ENCODE data around the gene AMIGO2. TPM values are rescaled to one million over a fixed set of nuclear protein-coding genes. Genes with fewer than 3 reads are reported as not detected.

Gene AMIGO2
- total RNA-seq, 1 experiment from 2014 or later, result 8.6 TPM

DNA sequence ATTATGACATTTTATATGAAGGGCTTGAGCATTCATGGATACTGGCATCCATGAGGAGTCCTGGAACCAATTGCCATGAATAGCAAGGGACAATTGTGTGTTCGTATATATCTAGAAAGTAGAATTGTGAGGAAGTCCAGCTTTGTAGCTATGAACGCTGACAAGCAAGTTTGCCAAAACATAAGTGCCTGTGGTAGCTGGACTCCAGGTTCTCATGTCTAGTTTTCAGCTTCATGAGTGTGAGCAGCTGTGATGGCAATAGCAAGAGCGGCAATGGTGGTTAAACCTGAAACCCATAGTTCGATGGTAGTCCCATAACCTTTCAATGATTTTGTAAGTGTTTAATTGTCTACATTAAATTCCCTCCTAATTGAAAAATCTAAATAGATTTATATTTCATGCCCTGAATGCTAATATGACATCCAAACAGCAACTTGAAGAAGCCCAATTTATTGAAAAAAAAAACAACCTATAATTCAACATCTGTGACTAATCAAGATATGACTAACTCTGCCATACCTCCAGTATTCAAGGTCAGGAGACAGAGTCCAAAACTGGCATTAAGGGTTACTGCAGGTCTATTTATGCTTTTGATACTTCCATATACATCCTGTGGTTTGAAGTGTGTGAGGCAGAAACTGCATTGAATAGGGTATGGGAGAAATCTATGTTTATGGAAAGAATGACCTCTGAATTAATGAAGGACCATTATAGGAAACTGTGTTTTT lies 50.6 kb downstream of the AMIGO2 start:
- H3K56ac ChIP-seq (ENCODE audit: insufficient read length, low read depth, low read length), result no peak overlapping the region
- H3K9ac ChIP-seq (ENCODE audit: extremely low read depth, insufficient read length, low read length), result no peak overlapping the region
- no peak overlapping the region for H2BK20ac ChIP-seq (ENCODE audit: low read depth, low read length, poor library complexity, severe bottlenecking)
- H3K79me2 ChIP-seq (ENCODE audit: insufficient read depth, low read length), result no peaks in the 10 kb centered on the region
- WGBS (ENCODE audit: extremely low coverage, insufficient read length, low lambda C conversion rate), result no CpG with 5 or more reads among the region's 4 CpGs
- H3K14ac ChIP-seq (ENCODE audit: insufficient read depth, low read length), result no peak overlapping the region
- no peak overlapping the region for H2AFZ ChIP-seq (ENCODE audit: low read length)
- H3K27ac ChIP-seq (ENCODE audit: insufficient read length, low read depth, low read length), result no peak overlapping the region
- Mint-ChIP-seq H3K4me1 (peaks cover 12 to 16% of the 10 kb centered on the region in 2 experiments), H3K9me3 (no peaks in the 10 kb centered on the region), H3K27me3 (ENCODE audit: low read depth) (no peaks in the 10 kb centered on the region; the same call in 1 of the 2 replicates), H3K4me3 (no peak overlapping the region), H3K36me3 (ENCODE audit: insufficient read depth in 1 of 3, low read depth in 3 of 3) (no peaks in the 10 kb centered on the region), H3K27ac (no peak overlapping the region)
- DNase-seq, result no peak
- H4K5ac ChIP-seq (ENCODE audit: insufficient read length, low read depth, low read length), result no peak overlapping the region
- H3K27me3 ChIP-seq (ENCODE audit: insufficient read depth, low read length), result no peaks in the 10 kb centered on the region
- TF ChIP-seq, protein P1, sequence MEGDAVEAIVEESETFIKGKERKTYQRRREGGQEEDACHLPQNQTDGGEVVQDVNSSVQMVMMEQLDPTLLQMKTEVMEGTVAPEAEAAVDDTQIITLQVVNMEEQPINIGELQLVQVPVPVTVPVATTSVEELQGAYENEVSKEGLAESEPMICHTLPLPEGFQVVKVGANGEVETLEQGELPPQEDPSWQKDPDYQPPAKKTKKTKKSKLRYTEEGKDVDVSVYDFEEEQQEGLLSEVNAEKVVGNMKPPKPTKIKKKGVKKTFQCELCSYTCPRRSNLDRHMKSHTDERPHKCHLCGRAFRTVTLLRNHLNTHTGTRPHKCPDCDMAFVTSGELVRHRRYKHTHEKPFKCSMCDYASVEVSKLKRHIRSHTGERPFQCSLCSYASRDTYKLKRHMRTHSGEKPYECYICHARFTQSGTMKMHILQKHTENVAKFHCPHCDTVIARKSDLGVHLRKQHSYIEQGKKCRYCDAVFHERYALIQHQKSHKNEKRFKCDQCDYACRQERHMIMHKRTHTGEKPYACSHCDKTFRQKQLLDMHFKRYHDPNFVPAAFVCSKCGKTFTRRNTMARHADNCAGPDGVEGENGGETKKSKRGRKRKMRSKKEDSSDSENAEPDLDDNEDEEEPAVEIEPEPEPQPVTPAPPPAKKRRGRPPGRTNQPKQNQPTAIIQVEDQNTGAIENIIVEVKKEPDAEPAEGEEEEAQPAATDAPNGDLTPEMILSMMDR (conservative IDR thresholded peaks at IDR 0.05), result no peak
- H3K4ac ChIP-seq (ENCODE audit: low read depth, low read length), result no peak overlapping the region
- no peaks in the 10 kb centered on the region; the same call in 1 of the 2 replicates for H3K4me1 ChIP-seq (ENCODE audit: insufficient read depth, low read length)
- H2BK12ac ChIP-seq (ENCODE audit: insufficient read length, low read depth, low read length), result no peak overlapping the region
- H3K9me3 ChIP-seq (ENCODE audit: control insufficient read depth, low read depth, low read length), result no peaks in the 10 kb centered on the region
- no peak overlapping the region for H2BK15ac ChIP-seq (ENCODE audit: low read depth, low read length)
- H4K91ac ChIP-seq (ENCODE audit: insufficient read length, low read depth, low read length), result no peak overlapping the region
- H3K23me2 ChIP-seq (ENCODE audit: insufficient read length, low read depth, low read length, poor library complexity, severe bottlenecking), result no peaks in the 10 kb centered on the region
- no peak overlapping the region for H3K18ac ChIP-seq (ENCODE audit: insufficient read length, low read depth, low read length)
- no peaks in the 10 kb centered on the region for H4K20me1 ChIP-seq (ENCODE audit: control insufficient read depth, insufficient read depth, insufficient read length)
- H2BK5ac ChIP-seq (ENCODE audit: insufficient read length, low read length), result no peak overlapping the region
- no peak overlapping the region for H3T11ph ChIP-seq (ENCODE audit: low read length)
- H2BK120ac ChIP-seq (ENCODE audit: low read depth, low read length, poor library complexity, severe bottlenecking), result no peak overlapping the region
- no peak overlapping the region for H4K8ac ChIP-seq (replicated peaks; ENCODE audit: insufficient read length, low read depth, low read length)
- no peak overlapping the region for H2AK5ac ChIP-seq (ENCODE audit: insufficient read length, low read length)
- no peak overlapping the region for H3K23ac ChIP-seq (ENCODE audit: insufficient read length, low read depth, low read length)
- H3K79me1 ChIP-seq (ENCODE audit: insufficient read depth, low read depth, low read length, poor library complexity, severe bottlenecking), result no peaks in the 10 kb centered on the region
- H3K4me2 ChIP-seq (ENCODE audit: insufficient read depth, insufficient read length, low read length), result no peak overlapping the region
